Kasumi-1 (cell line): ENCODE data around the gene PLCB4.
"Not testable (repeated sequence)": the region's sequence is repeated elsewhere in the genome, so short reads cannot be mapped to it uniquely, and the experiment has no call there.

ENCODE experiments used
- DNase-seq, 2 experiments: peaks; one replicate each; lab custom pipeline; 2025; lab: John Stamatoyannopoulos, UW

Gene PLCB4

DNA sequence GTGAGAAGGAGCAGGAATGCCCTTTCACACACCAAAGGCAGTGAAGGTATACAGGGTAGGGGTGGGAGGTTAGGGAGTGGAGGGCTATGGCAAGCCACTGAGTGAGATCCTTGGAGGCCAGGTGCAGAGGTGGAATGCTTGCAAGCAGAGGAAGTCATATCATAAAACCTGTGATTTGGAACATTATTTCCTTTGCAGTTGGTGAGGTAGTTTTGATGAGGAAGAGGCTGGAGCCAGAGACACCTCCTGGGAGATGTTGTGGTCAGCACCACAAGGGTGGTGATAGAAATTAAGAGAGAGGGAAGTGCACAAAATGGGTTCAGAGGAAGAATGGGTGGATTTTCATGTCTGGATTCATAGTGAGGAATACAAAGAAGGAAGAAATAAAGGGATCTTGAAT, 73.0 kb downstream of the PLCB4 start:
- no peak for DNase-seq

DNA sequence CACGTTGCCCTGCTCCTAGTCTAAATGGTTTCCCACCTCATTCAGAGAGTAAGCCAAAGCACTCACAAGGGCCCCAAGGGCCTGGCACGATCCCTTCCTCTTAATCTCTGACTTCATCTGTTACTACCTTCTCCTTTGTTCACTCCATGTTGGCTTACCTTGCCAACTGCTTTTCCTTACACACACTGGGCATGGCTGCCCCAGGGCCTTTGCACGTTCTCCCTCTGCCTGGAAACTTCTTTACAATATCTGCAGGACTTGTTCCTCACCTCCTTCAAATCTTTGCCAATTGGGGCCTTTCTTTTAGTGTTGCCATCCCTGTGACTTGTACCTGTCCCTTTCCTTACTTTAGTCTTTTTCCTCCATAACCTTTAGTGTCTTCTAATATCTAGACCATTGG, 73.9 kb downstream of the PLCB4 start:
- DNase-seq: no peak

DNA sequence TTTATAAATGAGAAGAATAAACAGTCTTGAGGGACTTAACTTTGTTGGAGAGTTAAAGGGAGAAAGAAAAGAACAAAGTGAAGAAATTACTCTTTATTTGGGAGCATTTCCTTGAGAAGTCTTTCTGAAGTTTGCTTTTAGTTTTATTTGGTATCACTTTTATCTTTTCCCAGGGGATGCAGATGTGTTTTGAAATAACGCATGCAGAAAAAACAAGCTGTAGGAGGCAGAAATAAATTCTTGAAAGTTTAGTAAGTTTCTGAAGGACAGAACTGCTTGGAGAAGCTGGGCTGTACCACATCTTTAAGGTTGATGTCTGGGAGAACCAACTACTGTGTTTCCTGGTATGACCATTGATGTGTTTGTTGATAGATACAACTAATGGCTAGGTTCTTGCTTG, 75.0 kb downstream of the PLCB4 start:
- DNase-seq: no peak

DNA sequence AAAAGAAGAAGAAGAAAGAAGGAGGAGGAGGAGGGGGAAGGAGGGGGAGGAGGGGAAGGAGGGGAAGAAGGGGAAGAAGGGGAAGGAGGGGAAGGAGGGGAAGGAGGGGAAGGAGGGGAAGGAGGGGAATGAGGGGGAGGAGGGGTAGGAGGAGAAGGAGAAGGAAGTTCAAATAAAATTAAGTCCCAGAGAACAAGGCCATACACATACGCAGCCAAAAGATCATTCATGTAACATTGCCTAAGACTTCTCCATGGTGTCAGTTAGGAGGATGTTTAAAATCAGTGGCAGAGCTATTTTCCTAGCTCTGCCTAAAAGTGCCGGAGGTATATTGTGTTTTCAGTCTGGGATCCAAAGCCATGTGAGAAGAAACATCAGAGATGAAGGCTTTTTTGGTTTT, 75.8 kb downstream of the PLCB4 start:
- no peak for DNase-seq

DNA sequence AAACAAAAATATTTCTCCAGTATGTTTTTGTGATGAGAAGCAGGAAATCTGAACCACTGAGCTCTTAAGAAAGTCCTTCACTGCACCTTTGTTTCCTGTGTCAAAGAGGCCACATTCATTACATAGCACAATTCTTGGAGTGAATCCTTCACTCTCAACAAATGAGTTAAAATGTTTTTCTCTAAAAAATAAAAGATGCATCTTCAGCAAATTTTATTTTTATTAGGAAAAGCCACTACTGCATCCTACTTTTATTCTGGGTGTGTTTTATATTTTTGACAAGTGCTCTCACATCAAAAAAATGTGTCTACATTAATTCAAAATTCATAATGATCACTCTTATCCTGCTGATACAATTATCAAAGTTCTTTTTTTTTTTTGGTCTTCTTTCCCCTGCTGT, 76.3 kb downstream of the PLCB4 start:
- DNase-seq: no peak

DNA sequence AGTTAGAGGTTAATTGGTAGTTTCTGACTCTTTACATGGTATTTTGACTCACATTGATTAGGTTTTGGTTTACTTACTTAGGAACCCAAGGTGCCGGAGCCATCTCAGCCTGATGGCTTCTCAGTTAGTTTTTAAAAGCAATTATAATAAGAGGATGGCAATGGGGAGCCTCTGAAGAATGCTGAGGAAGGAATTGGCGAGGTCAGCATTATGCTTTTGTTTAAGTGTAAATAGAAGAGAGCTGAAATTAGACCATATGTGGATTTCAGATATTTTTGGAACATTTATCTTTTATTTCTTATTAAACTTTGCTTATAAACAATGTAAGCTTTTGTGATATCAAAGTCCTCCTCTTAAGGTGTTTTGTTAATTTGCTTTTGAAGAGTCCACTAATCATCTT, 77.8 kb downstream of the PLCB4 start:
- no peak for DNase-seq

DNA sequence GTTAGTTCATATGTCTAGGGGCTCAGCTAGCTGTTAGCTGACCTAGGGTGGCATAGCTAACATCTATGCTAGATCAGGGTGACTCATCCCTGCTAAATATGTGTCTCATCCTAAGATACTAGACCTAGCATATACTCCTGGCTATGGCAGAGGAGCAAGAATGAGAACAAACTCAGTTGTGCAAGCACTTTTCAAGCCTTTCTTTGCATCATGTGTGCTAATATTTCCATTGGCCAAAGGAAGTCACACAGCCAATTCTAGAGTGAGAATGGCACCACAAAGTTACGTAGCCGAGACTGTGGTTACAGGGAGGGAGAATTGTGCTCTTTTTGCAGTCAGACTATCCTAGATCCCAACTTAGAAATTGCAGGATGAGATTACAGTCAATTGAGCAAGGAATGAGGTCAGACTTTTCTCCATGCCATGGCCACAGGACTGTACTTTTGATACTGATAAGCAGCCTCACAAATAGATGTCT, 78.7 kb downstream of the PLCB4 start:
- DNase-seq: no peak

DNA sequence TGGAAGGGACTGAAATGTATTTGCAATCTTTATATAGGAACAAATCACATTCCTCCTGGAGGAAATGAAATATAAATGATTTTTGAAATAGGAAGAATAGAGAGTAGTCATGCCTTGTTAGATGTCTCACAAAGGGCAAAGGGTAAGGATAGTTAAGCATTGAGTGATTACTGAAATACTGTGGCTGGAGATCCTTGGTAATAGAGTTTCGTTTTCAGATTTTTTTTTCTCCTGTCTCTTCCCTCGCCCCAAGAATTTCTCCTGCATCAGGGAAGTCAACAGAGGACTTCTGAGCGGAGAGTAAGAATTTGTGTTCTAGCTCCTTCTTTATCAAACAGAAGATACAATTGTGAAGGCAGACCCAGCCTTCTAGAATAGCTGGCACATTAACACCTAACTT, 79.4 kb downstream of the PLCB4 start:
- no peak for DNase-seq

DNA sequence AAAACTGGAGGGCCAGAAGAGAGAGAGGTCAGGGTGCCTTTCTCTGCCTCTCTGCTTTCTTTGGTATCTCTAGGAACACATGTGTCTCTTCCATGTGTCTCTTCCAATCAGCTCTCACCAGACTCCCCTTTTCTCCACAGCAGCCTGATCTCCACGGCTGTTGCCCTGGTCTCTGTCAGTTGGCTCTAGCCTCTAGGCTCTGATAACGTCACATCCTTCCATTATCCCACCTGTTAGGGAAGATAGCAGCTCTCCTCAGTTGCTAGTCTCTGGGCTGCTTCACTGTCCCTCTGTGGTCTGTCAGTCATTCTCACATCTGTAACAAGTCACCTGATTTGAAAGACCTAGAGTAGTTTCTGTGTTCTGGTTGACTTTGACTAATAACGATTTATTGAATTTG, 80.2 kb downstream of the PLCB4 start:
- no peak for DNase-seq

DNA sequence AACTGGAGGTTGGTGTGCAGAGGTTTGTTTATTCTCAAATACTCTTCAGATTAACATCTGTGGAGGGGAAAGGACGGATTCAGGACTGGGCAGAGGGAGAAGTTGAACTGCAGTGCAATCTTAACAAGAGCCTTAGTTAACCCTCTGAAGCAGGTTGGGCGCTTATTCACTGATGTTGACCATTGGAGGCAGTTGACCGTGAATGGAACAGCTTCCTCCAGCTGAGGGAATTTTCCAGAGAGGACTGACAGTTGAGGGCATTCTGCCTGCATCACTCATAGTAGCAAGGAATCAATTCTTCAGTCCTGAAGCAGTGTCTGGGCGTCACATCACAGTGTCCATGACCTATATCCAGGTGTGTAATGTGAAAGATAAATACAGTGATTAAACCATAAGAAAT, 80.9 kb downstream of the PLCB4 start:
- no peak for DNase-seq

DNA sequence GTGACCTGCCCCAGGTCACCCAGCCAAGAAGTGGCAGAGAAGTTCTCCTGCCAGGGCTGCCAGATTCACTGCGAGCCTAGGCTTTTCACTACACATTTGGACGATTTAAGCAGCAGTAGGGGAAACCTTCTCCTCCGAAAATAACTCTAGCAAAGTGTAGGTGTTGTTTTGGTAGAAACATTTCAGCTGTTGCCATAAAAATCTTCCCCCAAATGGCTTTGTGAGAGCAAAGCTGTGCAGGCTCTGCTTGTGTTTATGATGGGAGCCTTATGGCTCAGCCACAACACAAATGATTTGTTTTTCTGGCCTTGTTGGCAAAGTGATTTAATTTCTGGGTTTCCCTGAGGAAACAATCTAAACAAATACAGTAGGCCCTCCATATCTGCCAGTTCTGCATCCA, 81.8 kb downstream of the PLCB4 start:
- no peak for DNase-seq

DNA sequence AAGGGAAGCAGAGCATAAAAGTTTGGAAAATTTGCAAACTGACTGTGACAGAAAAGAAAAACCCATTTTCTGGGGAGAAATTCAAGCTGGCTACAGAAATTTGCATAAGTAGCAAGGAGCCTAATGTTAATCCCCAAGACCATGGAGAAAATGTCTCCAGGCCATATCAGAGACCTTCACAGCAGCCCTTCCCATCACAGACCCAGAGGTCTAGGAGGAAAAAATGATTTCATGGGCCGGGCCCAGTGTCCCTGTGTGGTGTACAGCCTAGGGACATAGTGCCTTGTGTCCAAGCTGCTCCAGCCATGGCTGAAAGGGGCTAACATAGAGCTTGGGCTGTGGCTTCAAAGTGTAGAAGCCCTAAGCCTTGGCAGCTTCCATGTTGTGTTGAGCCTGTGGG, 83.3 kb downstream of the PLCB4 start:
- not testable (repeated sequence) for DNase-seq

DNA sequence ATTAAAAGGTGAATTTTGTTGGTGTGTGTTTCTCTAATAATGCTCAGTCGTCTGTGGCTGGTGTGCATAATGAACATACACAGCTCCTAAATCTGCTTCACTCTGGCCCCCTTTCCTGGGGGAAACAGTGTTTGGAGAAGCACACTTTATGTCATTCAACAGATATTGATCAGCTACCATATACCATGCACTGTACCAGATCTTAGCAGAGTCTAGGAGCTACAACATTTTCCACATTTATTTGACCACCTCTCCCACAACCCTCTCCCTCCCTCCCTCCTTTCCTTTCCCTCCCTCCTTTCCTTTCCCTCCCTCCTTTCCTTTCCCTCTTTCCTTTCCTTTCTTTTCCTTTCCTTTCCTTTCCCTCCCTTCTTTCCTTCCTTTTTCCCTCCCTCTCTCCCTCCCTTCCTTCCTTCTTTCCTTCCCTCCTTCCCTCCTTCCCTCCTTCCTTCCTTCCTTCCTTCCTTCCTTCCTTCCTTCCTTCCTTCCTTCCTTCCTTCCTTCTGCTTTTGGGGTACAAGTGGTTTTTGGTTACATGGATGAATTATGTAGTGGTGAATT, 85.7 kb downstream of the PLCB4 start:
- no peak for DNase-seq

DNA sequence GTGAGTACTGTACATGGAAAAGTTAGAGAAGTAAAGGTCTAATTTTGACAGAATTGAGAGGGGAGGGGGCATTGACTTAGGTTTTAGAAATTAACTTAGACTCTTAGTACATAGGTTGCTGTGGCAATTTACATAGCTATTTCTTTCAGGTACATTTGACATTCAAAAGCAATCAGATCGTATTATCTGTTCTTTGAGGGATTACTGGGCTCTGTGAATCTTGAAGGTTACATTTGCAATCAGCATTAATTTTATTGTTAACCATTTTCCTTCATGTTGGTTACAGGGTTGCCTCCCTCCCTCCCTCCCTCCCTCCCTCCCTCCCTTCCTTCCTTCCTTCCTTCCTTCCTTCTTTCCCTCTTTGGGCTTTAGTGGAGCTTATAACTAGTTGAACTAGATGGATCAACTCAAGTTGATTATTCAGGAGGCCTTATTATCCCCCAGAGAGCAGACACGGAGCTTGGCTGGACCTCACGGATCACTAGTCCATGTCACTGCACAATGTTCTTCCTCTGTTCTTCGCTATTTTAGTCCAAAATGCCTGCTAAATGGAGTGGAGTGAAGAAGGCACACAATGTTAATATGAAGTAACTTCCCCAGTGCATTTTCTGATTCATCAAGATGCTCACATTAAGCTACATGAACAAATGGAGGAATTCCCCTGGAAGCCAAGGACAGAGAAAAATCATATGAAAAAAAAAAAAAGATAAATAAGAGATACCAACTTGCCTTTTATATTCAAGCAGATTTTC, 87.8 kb downstream of the PLCB4 start:
- DNase-seq: no peak

DNA sequence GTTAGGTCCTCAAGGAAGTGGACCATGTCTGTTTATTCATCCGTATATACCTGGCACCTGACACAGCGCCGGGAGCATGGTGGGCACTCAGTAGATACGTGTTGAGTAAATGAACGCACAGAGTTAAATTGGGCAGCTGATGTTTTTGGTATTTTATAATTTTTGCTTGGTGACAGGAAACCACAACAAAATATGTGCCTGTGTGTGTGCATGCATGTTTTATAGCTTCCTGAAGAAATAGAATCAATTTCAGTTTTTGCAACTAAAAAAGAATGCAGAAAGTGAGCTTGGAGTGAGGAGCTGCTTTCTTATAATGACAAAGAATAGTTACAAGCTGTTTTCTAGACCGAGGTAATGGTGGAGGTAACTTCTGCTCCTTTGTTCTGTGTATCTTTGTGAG, 91.4 kb downstream of the PLCB4 start:
- DNase-seq: no peak

DNA sequence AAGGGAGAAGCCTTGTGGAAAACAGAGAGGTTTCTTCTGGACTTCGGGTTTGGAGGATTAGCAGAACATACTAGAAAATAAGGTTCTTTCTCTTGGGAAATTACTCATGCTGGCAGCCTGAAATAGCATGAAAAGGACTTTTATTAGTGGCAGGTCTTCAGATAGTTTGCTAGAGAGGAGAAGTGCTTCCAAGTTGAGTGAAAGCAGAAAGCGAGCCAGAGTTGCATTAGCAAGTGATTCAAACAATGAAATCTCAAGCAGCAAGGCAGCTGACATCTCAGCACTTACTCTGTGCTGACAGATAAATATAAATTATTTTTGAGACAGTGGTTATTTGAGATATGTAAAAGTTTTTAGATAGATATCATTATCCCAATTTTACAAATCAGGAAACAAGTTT, 91.9 kb downstream of the PLCB4 start:
- DNase-seq: no peak

DNA sequence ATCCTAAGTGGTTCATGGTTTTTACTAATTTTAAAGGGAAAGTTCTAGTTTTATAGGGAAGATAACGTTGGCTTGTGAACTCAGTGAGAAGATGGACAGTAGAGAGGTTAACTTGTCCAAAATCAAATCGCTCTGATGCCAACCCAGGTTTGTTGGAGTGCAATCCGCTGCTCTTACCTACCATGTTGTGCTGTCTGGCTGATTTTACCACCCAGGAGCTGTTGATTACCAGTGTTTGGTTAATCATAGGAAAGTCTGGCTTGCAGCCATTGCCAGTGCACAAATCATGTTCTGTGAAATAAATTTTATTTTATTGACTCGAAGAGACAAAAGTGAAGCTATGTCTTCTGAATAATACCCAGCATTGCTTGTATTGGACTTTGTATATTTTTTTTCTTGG, 92.4 kb downstream of the PLCB4 start:
- no peak for DNase-seq

DNA sequence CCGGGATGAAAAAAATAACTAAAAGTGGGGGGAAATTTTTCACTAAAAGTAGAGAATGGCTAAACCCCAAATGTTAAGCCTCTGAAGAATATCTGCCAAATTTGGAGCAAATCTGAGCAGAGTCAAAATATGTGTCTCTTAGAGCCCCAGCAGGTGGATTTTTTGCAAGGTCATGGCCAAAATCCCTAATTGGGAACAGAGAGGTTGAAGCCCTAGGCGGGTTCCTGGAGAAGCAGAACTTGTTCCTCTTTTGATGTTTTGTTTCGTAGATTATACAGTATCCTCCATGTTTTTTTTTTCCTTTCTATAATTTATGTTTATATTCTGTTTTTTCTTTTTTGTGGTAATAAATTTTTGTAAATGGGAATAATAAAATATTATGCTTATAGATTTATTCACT, 94.4 kb downstream of the PLCB4 start:
- DNase-seq: no peak

DNA sequence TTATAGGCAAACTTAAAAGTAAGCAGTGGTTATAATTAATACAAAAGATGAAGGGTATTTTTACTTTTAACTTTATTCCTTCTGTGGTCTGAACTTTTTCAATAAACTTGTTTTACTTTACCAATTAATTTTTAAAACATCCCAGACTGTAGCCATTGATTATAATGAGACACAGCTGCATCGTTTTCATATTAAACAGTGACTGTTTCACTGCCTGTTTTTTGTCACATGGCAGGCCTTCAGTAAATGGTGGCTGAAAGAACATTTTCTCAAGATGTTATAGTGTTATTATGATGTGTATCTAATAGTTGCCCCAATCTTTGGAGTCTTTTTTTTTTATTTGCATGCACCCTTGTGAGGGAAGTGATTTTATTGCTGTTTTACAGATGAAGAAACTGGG, 95.1 kb downstream of the PLCB4 start:
- DNase-seq: no peak

DNA sequence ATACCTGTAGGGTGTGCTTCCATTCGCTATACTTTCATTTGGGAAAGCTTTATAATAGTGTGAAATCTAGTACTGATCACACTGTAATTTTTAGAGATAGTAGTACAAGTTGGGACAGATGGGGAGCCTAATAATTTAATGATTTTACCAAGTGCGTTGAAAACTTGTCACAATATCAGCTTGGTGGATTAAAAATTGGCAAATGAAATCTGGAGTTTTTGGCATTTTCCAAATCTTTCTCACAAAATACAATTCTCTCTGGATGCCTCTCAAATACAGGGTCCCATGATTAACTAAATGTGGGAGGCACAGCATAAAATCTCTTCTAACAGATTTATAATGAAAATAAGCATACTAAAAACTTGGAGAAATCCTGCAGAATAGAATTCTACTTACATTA, 96.4 kb downstream of the PLCB4 start:
- no peak for DNase-seq

DNA sequence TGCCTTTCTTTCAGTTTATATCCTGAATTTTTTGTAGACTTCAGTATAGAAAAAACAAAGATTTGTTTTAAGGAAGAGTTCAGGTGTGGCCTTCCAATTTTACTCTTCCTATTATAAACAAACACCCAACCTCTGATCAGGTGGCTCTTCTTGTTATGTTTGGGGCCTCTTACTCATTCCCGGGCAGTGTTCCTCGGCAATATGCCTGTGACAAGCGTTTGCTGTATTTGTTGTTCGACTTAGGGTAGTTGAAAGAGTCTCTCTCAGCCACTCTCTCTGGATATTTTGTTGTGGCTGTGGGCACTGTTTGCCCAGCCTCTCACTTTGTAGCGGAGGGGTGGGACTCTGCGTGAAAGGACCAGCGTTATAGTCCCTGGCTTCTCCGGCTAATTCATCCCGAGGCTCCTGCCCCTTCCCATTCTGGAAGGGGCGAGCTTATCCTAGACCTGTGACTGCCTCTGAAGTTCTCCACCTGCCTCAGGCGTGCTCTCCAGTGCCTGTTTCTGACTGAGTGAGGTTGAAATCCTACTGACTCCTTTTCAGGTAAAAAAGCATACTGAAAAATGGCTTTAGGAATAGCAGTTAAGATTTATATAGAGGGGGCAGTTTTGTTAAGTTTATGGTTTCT, 97.4 kb downstream of the PLCB4 start:
- no peak for DNase-seq

DNA sequence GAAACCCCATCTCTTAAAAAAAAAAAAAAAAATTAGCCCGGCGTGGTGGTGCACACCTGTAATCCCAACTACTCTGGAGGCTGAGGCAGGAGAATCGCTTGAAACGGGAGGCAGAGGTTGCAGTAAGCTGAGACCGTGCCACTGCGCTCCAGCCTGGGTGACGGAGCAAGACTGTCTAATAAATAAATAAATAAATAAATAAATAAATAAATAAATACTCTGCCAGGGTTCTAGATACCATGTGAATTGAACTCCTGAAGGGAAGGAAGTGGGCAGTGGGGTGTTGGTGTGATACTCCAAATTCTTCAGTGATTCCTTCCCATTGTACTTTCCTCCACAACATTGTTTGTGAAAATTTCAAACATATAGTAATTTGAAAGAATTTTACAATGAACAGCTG, 100.5 kb downstream of the PLCB4 start:
- no peak for DNase-seq

DNA sequence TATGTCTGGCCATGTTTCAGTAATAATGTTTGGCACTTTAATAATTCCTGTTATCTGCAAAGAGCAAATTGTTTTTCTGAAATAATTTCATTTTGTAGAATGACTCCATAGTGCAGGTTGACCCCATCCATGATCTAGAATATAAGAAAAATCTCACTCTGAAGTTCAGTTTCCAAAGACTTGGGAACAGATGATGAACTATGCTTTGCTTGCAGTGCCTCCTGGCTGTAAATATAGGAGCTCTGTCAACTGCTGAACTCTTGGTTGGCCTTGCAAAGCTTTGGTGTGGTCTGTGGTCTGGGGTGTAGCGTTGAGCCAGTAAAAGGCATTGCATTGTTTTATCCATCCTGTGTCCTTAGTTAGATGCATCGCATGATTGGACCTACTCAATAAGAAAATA, 104.0 kb downstream of the PLCB4 start:
- no peak for DNase-seq

DNA sequence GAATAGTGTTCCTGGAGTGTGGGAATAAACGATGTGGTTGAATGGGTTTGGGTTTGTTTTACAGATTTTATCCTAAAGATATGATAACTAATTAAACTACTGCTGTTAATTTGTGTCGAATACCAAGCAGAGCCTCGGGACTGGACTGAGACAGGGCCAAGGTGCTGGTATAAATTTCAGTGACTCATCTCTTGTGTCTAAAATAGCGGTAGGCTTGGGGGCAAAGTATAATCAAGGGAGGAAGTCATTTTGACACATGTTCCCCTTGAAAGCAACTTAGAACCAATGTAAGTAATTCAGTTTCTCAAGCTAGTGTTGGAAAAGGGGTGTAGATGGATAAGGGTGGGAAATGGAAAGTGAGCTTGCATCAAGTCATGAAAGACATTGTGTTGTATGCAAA, 108.4 kb downstream of the PLCB4 start:
- no peak for DNase-seq
